Activated CD4-positive, alpha-beta T cell treated with anti-CD3 and anti-CD28 coated beads, Interleukin-10, Interleukin-2, amounts not matched to agents 100 ng/mL and 50 ng/mL, durations not matched to agents 16 hours and 8 hours (primary cell): Measurements from ENCODE around the gene CORO1C.

Experiments
- DNase-seq: peaks from one replicate; pipeline ENCODE4 v3.0.0-alpha.2; 2020

CORO1C gene

GRCh38 chr12:108613548-108613947 lies 117.8 kb downstream of the CORO1C start:
- DNase-seq, result no peak

- no peak for DNase-seq
These were observed 118.5 kb downstream of the CORO1C start for GRCh38 chr12:108612788-108613282.

GRCh38 chr12:108611884-108612415 lies 119.4 kb downstream of the CORO1C start:
- DNase-seq, result peak; percentile 57

- no peak for DNase-seq
These were observed 120.3 kb downstream of the CORO1C start for GRCh38 chr12:108610856-108611605.

- DNase-seq, result no peak
These were observed 120.9 kb downstream of the CORO1C start for GRCh38 chr12:108610336-108610815.

- DNase-seq, result no peak
These were observed 121.6 kb downstream of the CORO1C start for GRCh38 chr12:108609537-108610335.

GRCh38 chr12:108608616-108609015 lies 122.7 kb downstream of the CORO1C start:
- DNase-seq, result no peak

GRCh38 chr12:108607981-108608600 lies 123.2 kb downstream of the CORO1C start:
- DNase-seq, result no peak

- DNase-seq, result no peak
These were observed 124.8 kb downstream of the CORO1C start for GRCh38 chr12:108606492-108606891.

GRCh38 chr12:108605690-108606406 lies 125.5 kb downstream of the CORO1C start:
- DNase-seq, result no peak

- DNase-seq, result no peak
These were observed 126.2 kb downstream of the CORO1C start for GRCh38 chr12:108605000-108605689.

GRCh38 chr12:108604208-108604941 lies 126.9 kb downstream of the CORO1C start:
- DNase-seq, result no peak

- no peak for DNase-seq
These were observed 127.6 kb downstream of the CORO1C start for GRCh38 chr12:108603743-108604142.

GRCh38 chr12:108602976-108603704 lies 128.2 kb downstream of the CORO1C start:
- DNase-seq, result no peak

GRCh38 chr12:108602209-108602705 lies 129.1 kb downstream of the CORO1C start:
- no peak for DNase-seq

- DNase-seq, result no peak
These were observed 130.7 kb downstream of the CORO1C start for GRCh38 chr12:108600702-108601007.

GRCh38 chr12:108599948-108600701 lies 131.2 kb downstream of the CORO1C start:
- no peak for DNase-seq

GRCh38 chr12:108599541-108599940 lies 131.8 kb downstream of the CORO1C start:
- no peak for DNase-seq

GRCh38 chr12:108598553-108599250 lies 132.6 kb downstream of the CORO1C start:
- no peak for DNase-seq
